ENCODE results near the gene RET.

The RET gene

GRCh38 chr10:43084812-43085211 lies 7.9 kb downstream of the RET start:
- DNase-seq (ENCODE audit: low read depth): no peak
- no peak overlapping the region for H3K4me3 ChIP-seq (ENCODE audit: low read length)
- TF ChIP-seq, protein P1, sequence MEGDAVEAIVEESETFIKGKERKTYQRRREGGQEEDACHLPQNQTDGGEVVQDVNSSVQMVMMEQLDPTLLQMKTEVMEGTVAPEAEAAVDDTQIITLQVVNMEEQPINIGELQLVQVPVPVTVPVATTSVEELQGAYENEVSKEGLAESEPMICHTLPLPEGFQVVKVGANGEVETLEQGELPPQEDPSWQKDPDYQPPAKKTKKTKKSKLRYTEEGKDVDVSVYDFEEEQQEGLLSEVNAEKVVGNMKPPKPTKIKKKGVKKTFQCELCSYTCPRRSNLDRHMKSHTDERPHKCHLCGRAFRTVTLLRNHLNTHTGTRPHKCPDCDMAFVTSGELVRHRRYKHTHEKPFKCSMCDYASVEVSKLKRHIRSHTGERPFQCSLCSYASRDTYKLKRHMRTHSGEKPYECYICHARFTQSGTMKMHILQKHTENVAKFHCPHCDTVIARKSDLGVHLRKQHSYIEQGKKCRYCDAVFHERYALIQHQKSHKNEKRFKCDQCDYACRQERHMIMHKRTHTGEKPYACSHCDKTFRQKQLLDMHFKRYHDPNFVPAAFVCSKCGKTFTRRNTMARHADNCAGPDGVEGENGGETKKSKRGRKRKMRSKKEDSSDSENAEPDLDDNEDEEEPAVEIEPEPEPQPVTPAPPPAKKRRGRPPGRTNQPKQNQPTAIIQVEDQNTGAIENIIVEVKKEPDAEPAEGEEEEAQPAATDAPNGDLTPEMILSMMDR (conservative IDR thresholded peaks at IDR 0.05; ENCODE audit: low read depth, low read length): no peak

DNA sequence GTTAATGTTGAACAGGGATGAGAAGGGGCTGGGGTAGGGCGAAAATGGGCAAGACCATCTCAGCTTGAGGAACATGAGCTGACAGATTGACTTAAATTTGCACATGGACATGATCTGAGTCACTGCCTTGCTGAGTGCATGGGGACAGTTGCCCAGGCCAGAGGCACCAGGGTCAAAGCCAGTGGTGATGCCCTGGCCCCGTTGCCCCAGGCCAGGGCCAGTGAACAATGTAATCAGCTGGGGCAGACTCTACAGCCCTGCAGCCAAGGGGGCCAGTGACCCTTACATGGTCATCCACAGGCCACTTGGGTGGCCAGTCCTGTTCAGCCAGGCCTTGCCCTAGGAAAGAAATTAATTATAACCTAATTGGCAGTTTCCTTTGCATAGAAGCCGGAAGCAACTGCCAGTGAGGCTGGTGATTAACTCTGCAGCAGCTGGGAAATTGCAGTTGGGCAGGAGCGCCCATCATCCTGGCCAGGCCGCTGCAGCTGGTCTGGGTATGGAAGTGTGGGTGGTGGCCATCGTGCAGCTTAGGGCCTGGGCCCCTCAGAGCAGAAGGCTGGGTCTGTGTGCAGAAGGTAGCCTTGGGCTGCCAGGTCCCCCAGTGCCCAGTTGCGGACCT lies 9.6 kb downstream of the RET start:
- DNase-seq (ENCODE audit: low read depth): no peak
- no peak overlapping the region for H3K4me3 ChIP-seq (ENCODE audit: low read length)
- TF ChIP-seq, protein P1 (conservative IDR thresholded peaks at IDR 0.05; ENCODE audit: low read depth, low read length): no peak

DNA sequence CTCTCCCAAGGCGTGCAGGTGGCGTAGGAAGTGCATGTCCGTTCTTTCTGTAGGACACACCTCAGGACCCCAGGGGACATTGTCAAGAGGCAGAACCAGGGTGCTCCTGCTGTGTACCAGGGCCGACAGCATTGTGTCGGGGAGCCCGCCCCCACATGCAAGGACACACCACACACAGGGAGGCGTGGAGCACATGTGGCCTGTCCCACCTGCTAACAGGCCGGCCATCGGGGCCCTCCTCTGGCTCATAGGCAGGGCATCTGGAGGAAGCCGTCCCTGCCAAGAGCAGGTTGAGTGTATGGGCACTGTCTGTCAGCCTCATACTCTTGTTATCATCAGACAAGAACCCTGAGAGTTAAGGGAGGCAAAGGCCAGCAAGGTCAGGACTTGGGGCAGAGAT lies 12.7 kb downstream of the RET start:
- TF ChIP-seq, protein P1 (conservative IDR thresholded peaks at IDR 0.05; ENCODE audit: low read depth, low read length): no peak
- H3K4me3 ChIP-seq (ENCODE audit: low read length): no peak overlapping the region
- DNase-seq (ENCODE audit: low read depth): no peak

DNA sequence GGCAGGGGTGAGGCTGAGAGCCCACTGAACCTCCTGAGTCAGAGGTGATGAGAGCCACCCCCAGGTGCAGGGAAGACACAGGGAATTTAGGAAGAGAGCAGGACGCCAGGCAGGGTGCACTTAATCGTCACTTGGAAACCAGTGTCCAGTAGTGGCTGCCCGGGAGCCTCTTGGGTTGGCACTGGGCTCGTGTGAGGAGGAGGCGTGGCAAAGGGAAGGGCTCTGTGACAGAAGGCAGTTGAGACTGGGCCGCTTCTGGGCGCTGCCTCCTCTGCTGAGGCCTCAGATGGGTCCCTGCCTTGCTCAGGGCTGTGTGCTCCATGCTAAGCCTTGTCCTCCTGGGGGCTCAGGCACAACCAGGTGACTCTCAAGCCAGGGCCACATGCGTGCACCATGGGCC lies 13.3 kb downstream of the RET start:
- no peak overlapping the region for H3K4me3 ChIP-seq (ENCODE audit: low read length)
- TF ChIP-seq, protein P1 (conservative IDR thresholded peaks at IDR 0.05; ENCODE audit: low read depth, low read length): no peak
- no peak for DNase-seq (ENCODE audit: low read depth)

DNA sequence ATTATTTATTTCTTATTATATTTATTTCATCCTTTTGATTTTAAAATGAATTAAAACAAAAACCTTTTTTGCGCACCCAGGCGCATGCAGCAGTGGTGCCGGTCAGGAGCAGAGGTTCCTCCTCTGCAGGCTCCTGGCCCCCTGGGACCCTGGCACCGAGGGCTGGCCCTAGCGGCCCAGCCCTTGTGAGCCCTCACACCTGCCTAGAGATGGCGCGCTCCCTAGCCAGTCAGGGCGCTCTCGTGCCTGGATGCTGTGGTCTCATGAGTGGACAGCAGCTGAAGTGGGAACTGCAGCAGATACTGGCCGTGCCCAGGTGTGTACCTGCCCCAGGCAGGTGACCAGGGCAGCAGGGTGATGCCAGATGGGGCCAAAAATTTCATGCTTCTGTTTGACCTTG lies 13.8 kb downstream of the RET start:
- no peak overlapping the region for H3K4me3 ChIP-seq (ENCODE audit: low read length)
- TF ChIP-seq, protein P1 (conservative IDR thresholded peaks at IDR 0.05; ENCODE audit: low read depth, low read length): no peak
- DNase-seq (ENCODE audit: low read depth): no peak

- DNase-seq (ENCODE audit: low read depth): no peak
- TF ChIP-seq, protein P1 (conservative IDR thresholded peaks at IDR 0.05; ENCODE audit: low read depth, low read length): no peak
- H3K4me3 ChIP-seq (ENCODE audit: low read length): no peak overlapping the region
Measured at GRCh38 chr10:43091846-43092245, 15.0 kb downstream of the RET start.

- no peak for DNase-seq (ENCODE audit: low read depth)
- H3K4me3 ChIP-seq (ENCODE audit: low read length): no peak overlapping the region
- TF ChIP-seq, protein P1 (conservative IDR thresholded peaks at IDR 0.05; ENCODE audit: low read depth, low read length): no peak
Measured at GRCh38 chr10:43093423-43094076, 16.7 kb downstream of the RET start.
